HG02571 (cell line): ENCODE results near the gene PACC1.
A peak's percentile ranks its signal among the peaks of the same experiment; 100 is the strongest.
"Not testable (repeated sequence)": the region's sequence is repeated elsewhere in the genome, so short reads cannot be mapped to it uniquely, and the experiment has no call there.

Experiments
- ATAC-seq: cut with Tn5 transposase; IDR thresholded peaks from one replicate; pipeline ENCODE4 v1.9.1; 2021; ENCODE audit warnings: mild to moderate bottlenecking, moderate library complexity; ENCODE audit not compliant: unreplicated experiment

PACC1 gene

GRCh38 chr1:212397171-212397570 lies 17.5 kb downstream of the PACC1 start:
- no peak for ATAC-seq

- ATAC-seq = no peak
These were observed 18.0 kb downstream of the PACC1 start for GRCh38 chr1:212396638-212397037.

GRCh38 chr1:212395678-212396437 lies 18.8 kb downstream of the PACC1 start:
- not testable (repeated sequence) for ATAC-seq

GRCh38 chr1:212388985-212389716 lies 25.5 kb downstream of the PACC1 start:
- ATAC-seq = no peak

GRCh38 chr1:212386029-212386428 lies 28.7 kb downstream of the PACC1 start:
- ATAC-seq = no peak

- no peak for ATAC-seq
These were observed 33.2 kb downstream of the PACC1 start for GRCh38 chr1:212381397-212382035.

GRCh38 chr1:212379366-212379765 lies 35.3 kb downstream of the PACC1 start:
- no peak for ATAC-seq

GRCh38 chr1:212377644-212378043 lies 37.0 kb downstream of the PACC1 start:
- ATAC-seq = no peak

- ATAC-seq = no peak
These were observed 38.7 kb downstream of the PACC1 start for GRCh38 chr1:212375986-212376385.

GRCh38 chr1:212368073-212368484 lies 46.6 kb downstream of the PACC1 start:
- peak; percentile 72 for ATAC-seq

- no peak for ATAC-seq
These were observed 47.1 kb downstream of the PACC1 start for GRCh38 chr1:212367474-212368072.

- ATAC-seq = no peak
These were observed 47.8 kb downstream of the PACC1 start for GRCh38 chr1:212366901-212367300.

GRCh38 chr1:212364985-212365384 lies 49.7 kb downstream of the PACC1 start:
- ATAC-seq = no peak

GRCh38 chr1:212359794-212360479 lies 54.7 kb downstream of the PACC1 start:
- no peak for ATAC-seq

- no peak for ATAC-seq
These were observed 59.3 kb downstream of the PACC1 start for GRCh38 chr1:212355230-212355969.

GRCh38 chr1:212354464-212354863 lies 60.2 kb downstream of the PACC1 start:
- ATAC-seq = no peak

GRCh38 chr1:212353181-212353580 lies 61.5 kb downstream of the PACC1 start:
- ATAC-seq = no peak

- no peak for ATAC-seq
These were observed 62.9 kb downstream of the PACC1 start for GRCh38 chr1:212351588-212352362.

GRCh38 chr1:212346601-212347000 lies 68.1 kb downstream of the PACC1 start:
- ATAC-seq = no peak
